Uterus (tissue), 2 donors: ENCODE data around the gene ALOX12.

Experiments used
- CTCF ChIP-seq, 4 experiments: fragments of 200-600 bp in 2 of 4; fragments of 450-650 bp in 2 of 4; sonication (generic) in 2 of 4; IDR thresholded peaks; one replicate each; pipeline ENCODE4 v1.5.1; 2016 to 2019; ENCODE audit warnings: antibody characterized with exemption in 4 of 4, mild to moderate bottlenecking in 2 of 4, moderate library complexity in 1 of 4
- POLR2A ChIP-seq, 2 donors: fragments of 450-650 bp; IDR thresholded peaks; one replicate each; pipeline ENCODE4 v1.6.1; 2016; ENCODE audit warnings: antibody characterized with exemption in 2 of 2, mild to moderate bottlenecking in 1 of 2, moderate library complexity in 1 of 2

DNA sequence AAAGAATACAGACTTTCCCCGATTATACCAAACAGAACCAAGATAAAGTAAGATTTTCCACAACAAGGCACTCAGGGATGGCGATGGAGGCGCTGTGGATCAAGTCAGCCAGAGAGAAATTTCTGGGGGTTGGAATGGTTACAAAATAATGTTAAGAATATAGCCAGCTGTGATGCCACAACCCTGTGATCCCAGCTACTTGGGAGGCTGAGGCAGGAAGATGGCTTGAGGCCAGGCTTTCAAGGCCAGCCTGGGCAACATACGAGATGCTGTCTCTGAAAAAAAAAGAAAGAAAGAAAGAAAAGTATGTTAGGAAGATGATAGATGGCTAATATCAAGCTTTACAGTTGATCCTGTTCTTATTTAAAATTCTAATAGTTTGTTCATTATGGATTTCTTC is 10.6 kb upstream of the ALOX12 start:
- TF ChIP-seq CTCF (IDR thresholded peaks at IDR 0.05): no peak
- TF ChIP-seq POLR2A (IDR thresholded peaks at IDR 0.05): no peak
